ENCODE results near the gene FOXM1. TPM values are rescaled to one million over a fixed set of nuclear protein-coding genes. Genes with fewer than 3 reads are reported as not detected.

Gene FOXM1
- total and polyA plus RNA-seq, 2 of the 13 experiments (the other 11 are each of a cell fraction or from before 2014, with no cell fraction given): 17.1 to 25.9 TPM

GRCh38 chr12:2890388-2891239, 13.6 kb upstream of the FOXM1 start, which contains the start of gene TULP3 (continued):
- TF ChIP-seq U2AF1 (optimal IDR thresholded peaks at IDR 0.05; ENCODE audit: low read depth, low read length): no peak
- 0 out of 2 replicates have a peak, but pooled peaks have one; percentile 20 for TF ChIP-seq ZNF205 (CRISPR knock-in tag; IDR thresholded peaks at IDR 0.05)
- TF ChIP-seq MIXL1 (CRISPR knock-in tag; IDR thresholded peaks at IDR 0.05): no peak
- TF ChIP-seq, protein P1, sequence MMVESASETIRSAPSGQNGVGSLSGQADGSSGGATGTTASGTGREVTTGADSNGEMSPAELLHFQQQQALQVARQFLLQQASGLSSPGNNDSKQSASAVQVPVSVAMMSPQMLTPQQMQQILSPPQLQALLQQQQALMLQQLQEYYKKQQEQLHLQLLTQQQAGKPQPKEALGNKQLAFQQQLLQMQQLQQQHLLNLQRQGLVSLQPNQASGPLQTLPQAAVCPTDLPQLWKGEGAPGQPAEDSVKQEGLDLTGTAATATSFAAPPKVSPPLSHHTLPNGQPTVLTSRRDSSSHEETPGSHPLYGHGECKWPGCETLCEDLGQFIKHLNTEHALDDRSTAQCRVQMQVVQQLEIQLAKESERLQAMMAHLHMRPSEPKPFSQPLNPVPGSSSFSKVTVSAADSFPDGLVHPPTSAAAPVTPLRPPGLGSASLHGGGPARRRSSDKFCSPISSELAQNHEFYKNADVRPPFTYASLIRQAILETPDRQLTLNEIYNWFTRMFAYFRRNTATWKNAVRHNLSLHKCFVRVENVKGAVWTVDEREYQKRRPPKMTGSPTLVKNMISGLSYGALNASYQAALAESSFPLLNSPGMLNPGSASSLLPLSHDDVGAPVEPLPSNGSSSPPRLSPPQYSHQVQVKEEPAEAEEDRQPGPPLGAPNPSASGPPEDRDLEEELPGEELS (CRISPR knock-in tag; IDR thresholded peaks at IDR 0.05): peak; percentile 27
- TF ChIP-seq ASH2L (IDR thresholded peaks at IDR 0.05; ENCODE audit: insufficient read length, low read depth, low read length): no peak
- TF ChIP-seq PAX8 (CRISPR knock-in tag; IDR thresholded peaks at IDR 0.05; ENCODE audit: borderline replicate concordance): peak; percentile 80; the same call in 1 of the 2 replicates
- TF ChIP-seq SIN3B (IDR thresholded peaks at IDR 0.05; ENCODE audit: low read length): peak; percentile 52; the same call in 1 of the 2 replicates
- TF ChIP-seq ZFP1 (CRISPR knock-in tag; IDR thresholded peaks at IDR 0.05): no peak
- no peak for TF ChIP-seq ZNF143 (CRISPR knock-in tag; IDR thresholded peaks at IDR 0.05)
- TF ChIP-seq ZNF598 (CRISPR knock-in tag; IDR thresholded peaks at IDR 0.05; ENCODE audit: borderline replicate concordance): no peak
- TF ChIP-seq POLR2AphosphoS2 (IDR thresholded peaks at IDR 0.05; ENCODE audit: low read depth, low read length): no peak
- no peak for TF ChIP-seq NR1H2 (CRISPR knock-in tag; IDR thresholded peaks at IDR 0.05; ENCODE audit: borderline replicate concordance, low read depth)
- TF ChIP-seq FOXK2 (IDR thresholded peaks at IDR 0.05): 0 out of 2 replicates have a peak, but pooled peaks have one; percentile 19
- no peak for TF ChIP-seq KDM4B (CRISPR knock-in tag; IDR thresholded peaks at IDR 0.05)
- TF ChIP-seq POLR2G (IDR thresholded peaks at IDR 0.05; ENCODE audit: low read depth, low read length): peak; percentile 84
- TF ChIP-seq EEA1 (CRISPR knock-in tag; IDR thresholded peaks at IDR 0.05; ENCODE audit: borderline replicate concordance): 0 out of 2 replicates have a peak, but pooled peaks have one; percentile 44
- no peak for TF ChIP-seq PBX2 (CRISPR knock-in tag; IDR thresholded peaks at IDR 0.05)
- TF ChIP-seq ZNF792 (CRISPR knock-in tag; IDR thresholded peaks at IDR 0.05): peak; percentile 41; the same call in 1 of the 2 replicates
- TF ChIP-seq, protein P2, sequence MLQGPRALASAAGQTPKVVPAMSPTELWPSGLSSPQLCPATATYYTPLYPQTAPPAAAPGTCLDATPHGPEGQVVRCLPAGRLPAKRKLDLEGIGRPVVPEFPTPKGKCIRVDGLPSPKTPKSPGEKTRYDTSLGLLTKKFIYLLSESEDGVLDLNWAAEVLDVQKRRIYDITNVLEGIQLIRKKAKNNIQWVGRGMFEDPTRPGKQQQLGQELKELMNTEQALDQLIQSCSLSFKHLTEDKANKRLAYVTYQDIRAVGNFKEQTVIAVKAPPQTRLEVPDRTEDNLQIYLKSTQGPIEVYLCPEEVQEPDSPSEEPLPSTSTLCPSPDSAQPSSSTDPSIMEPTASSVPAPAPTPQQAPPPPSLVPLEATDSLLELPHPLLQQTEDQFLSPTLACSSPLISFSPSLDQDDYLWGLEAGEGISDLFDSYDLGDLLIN (CRISPR knock-in tag; IDR thresholded peaks at IDR 0.05; ENCODE audit: borderline replicate concordance): 0 out of 2 replicates have a peak, but pooled peaks have one; percentile 34
- 0 out of 2 replicates have a peak, but pooled peaks have one; percentile 41 for TF ChIP-seq NR2C2 (CRISPR knock-in tag; IDR thresholded peaks at IDR 0.05; ENCODE audit: borderline replicate concordance)
- TF ChIP-seq, protein P3, sequence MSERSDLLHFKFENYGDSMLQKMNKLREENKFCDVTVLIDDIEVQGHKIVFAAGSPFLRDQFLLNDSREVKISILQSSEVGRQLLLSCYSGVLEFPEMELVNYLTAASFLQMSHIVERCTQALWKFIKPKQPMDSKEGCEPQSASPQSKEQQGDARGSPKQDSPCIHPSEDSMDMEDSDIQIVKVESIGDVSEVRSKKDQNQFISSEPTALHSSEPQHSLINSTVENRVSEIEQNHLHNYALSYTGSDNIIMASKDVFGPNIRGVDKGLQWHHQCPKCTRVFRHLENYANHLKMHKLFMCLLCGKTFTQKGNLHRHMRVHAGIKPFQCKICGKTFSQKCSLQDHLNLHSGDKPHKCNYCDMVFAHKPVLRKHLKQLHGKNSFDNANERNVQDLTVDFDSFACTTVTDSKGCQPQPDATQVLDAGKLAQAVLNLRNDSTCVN (CRISPR knock-in tag; IDR thresholded peaks at IDR 0.05; ENCODE audit: borderline replicate concordance): 0 out of 2 replicates have a peak, but pooled peaks have one; percentile 25
- TF ChIP-seq JUNB (CRISPR knock-in tag; IDR thresholded peaks at IDR 0.05; ENCODE audit: borderline replicate concordance): no peak
- peak; percentile 51 for TF ChIP-seq POGZ (CRISPR knock-in tag; IDR thresholded peaks at IDR 0.05)
- peak; percentile 80; the same call in 1 of the 2 replicates for TF ChIP-seq KDM2A (CRISPR knock-in tag; IDR thresholded peaks at IDR 0.05; ENCODE audit: borderline replicate concordance, low read depth)
- TF ChIP-seq ZNF207 (IDR thresholded peaks at IDR 0.05; ENCODE audit: borderline replicate concordance): no peak
- TF ChIP-seq ZMYM2 (CRISPR knock-in tag; IDR thresholded peaks at IDR 0.05): no peak
